ENCODE measurements around the gene LIME1. TPM values are rescaled to one million over a fixed set of nuclear protein-coding genes. Genes with fewer than 3 reads are reported as not detected.

Gene LIME1
- total and polyA plus RNA-seq, 10 of the 15 experiments (the other 5 are each of a cell fraction or from before 2014, with no cell fraction given) = 0.35 to 154 (median 49.9) TPM

DNA sequence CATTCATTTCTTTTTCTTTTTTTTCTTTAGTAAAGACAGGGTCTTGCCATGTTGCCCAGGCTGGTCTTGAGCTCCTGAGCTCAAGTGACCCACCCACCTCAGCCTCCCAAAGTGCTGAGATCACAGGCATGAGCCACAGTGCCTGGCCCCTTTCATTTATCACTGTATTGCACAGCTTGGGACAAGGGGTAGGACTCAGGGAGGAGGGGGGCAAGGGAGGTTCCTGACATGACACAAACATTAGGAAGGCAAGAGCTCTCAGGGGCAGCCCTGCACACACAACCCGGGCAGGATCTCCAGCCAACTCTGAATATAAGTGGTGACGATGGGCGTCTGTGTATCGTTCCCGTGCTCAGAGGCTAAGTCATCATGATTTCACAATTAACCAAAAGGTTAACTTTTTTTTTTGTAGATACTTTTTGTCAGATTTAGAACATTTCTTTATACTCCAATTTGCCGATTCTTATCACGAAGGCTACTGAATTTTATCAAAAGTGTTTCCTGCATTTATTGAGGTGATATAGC, 23.0 kb downstream of the LIME1 start:
- Histone ChIP-seq H3K4me1 (ENCODE audit: control insufficient read depth, insufficient read depth, low read length) (no peaks in the 10 kb centered on the region), H4K20me1 (ENCODE audit: control insufficient read depth, insufficient read depth) (no peaks in the 10 kb centered on the region), H3K4me2 (ENCODE audit: control insufficient read depth, insufficient read depth) (no peak overlapping the region), H3K36me3 (ENCODE audit: control insufficient read depth in 2 of 2, insufficient read depth in 2 of 2, low read length in 1 of 2) (no peaks in the 10 kb centered on the region), H3K9me3 (replicated peaks; ENCODE audit: control insufficient read depth, insufficient read depth, low read length) (no peaks in the 10 kb centered on the region), H2AFZ (ENCODE audit: control insufficient read depth, low read depth, low read length) (no peak overlapping the region), H3K9ac (ENCODE audit: control insufficient read depth, insufficient read depth, low read length) (no peak overlapping the region), H3K79me2 (ENCODE audit: control insufficient read depth, insufficient read depth, low read length) (no peaks in the 10 kb centered on the region), H3K27ac (ENCODE audit: control insufficient read depth, insufficient read depth) (no peak overlapping the region), H3K4me3 (no peak overlapping the region), H3K27me3 (replicated peaks in 1 of 2; ENCODE audit: control insufficient read depth in 2 of 2, insufficient read depth in 2 of 2, low read length in 1 of 2) (peaks cover 0 to 2% of the 10 kb centered on the region in 2 experiments; a peak in 1 of 4 replicates)
- SMC1A ChIA-PET (ENCODE audit: uncharacterized antibody, unreplicated experiment) = interaction anchor here (1.5 kb wide), 1 partner anchor 27 kb away, joined by 4 read pairs; no protein-coding TSS in a partner anchor
- WGBS (ENCODE audit: insufficient coverage, insufficient replicate concordance, low lambda C conversion rate, missing lambda C conversion rate) = 74% methylated on average over 7 of the region's 7 CpGs
- RAD21 ChIA-PET (ENCODE audit: unreplicated experiment) = no interaction called here
- POLR2A ChIA-PET = interaction anchor here (0.7 kb wide), 1 partner anchor 459 kb away, joined by 3 read pairs; no protein-coding TSS in a partner anchor
- in situ Hi-C loops (cut with MboI) = no loop called here
- no peak for DNase-seq (ENCODE audit: low read depth, low spot score)
- CTCF ChIA-PET = interaction anchor here (0.6 to 0.9 kb wide), 3 partner anchors 77 to 967 kb away, joined by 3 read pairs; no protein-coding TSS in a partner anchor
- TF ChIP-seq JUNB (IDR thresholded peaks at IDR 0.05) = no peak
- TF ChIP-seq NRF1 (conservative IDR thresholded peaks at IDR 0.05; ENCODE audit: low read depth, low read length) = no peak
- TF ChIP-seq, protein P1, sequence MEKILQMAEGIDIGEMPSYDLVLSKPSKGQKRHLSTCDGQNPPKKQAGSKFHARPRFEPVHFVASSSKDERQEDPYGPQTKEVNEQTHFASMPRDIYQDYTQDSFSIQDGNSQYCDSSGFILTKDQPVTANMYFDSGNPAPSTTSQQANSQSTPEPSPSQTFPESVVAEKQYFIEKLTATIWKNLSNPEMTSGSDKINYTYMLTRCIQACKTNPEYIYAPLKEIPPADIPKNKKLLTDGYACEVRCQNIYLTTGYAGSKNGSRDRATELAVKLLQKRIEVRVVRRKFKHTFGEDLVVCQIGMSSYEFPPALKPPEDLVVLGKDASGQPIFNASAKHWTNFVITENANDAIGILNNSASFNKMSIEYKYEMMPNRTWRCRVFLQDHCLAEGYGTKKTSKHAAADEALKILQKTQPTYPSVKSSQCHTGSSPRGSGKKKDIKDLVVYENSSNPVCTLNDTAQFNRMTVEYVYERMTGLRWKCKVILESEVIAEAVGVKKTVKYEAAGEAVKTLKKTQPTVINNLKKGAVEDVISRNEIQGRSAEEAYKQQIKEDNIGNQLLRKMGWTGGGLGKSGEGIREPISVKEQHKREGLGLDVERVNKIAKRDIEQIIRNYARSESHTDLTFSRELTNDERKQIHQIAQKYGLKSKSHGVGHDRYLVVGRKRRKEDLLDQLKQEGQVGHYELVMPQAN (conservative IDR thresholded peaks at IDR 0.05) = no peak
- no peak for TF ChIP-seq NR2F1 (conservative IDR thresholded peaks at IDR 0.05)
- no peak for TF ChIP-seq POLR2AphosphoS5 (IDR thresholded peaks at IDR 0.05; ENCODE audit: low read length)
- no peak for TF ChIP-seq EGR1 (IDR thresholded peaks at IDR 0.05; ENCODE audit: borderline replicate concordance in 1 of 2, low read depth in 2 of 2, low read length in 2 of 2)
- no peak for TF ChIP-seq CTCF (IDR thresholded peaks at IDR 0.05 in 2 of 3, conservative IDR thresholded peaks at IDR 0.05 in 1 of 3; ENCODE audit: control insufficient read depth in 2 of 3, extremely low read depth in 1 of 3, insufficient read depth in 1 of 3, low read depth in 3 of 3, low read length in 3 of 3)
- no peak for TF ChIP-seq DPF2 (IDR thresholded peaks at IDR 0.05)
- no peak for TF ChIP-seq BCL3 (IDR thresholded peaks at IDR 0.05; ENCODE audit: borderline replicate concordance, insufficient read depth, low read depth, low read length, poor library complexity, severe bottlenecking)
- no peak for FAIRE-seq
- BruUV-seq (replicated peaks) = no TSS peak
- no peak for ATAC-seq
- intact Hi-C loops (cut with micrococcal nuclease; ENCODE audit: unreplicated experiment) = no loop called here

Data from GM12878 (cell line).